H1 (cell line): Measurements from ENCODE around the gene FAM98A. TPM values are rescaled to one million over a fixed set of nuclear protein-coding genes. Genes with fewer than 3 reads are reported as not detected.

Source experiments
- CTCF ChIA-PET: fragments of 300-600 bp; sonication (Branson Sonifier 250); formaldehyde crosslinking; loops from one replicate; lab custom pipeline; 2021; ENCODE audit not compliant: partially characterized antibody; lab: Charles Lee
- POLR2A ChIA-PET: fragments of 300-600 bp; sonication (Branson Sonifier 250); formaldehyde crosslinking; loops from one replicate; lab custom pipeline; 2021; ENCODE audit warnings: inconsistent platforms; ENCODE audit not compliant: partially characterized antibody; lab: Charles Lee
- DNase-seq, 2 experiments: peaks; one replicate each; pipeline versions ENCODE4 v3.0.0 to v3.0.0-alpha.2; 2010 to 2022; ENCODE audit warnings: low spot score in 2 of 2, low read depth in 1 of 2, mixed read lengths in 1 of 2
- FAIRE-seq: peaks from 2 replicates; lab custom pipeline; 2011; peaks lifted over from hg19 to GRCh38; lab: Jason Lieb, UNC
- H2AFZ ChIP-seq: 2 replicates; pipeline ENCODE4 v1.8.1; 2012; ENCODE audit warnings: low read length, inconsistent platforms
- H2AK5ac ChIP-seq: 2 replicates; pipeline ENCODE4 v1.6.1; 2013; ENCODE audit warnings: low read depth, low read length
- H2BK120ac ChIP-seq: replicated peaks from 2 replicates; pipeline ENCODE3; 2013; ENCODE audit warnings: low read depth, low read length, inconsistent platforms
- H2BK12ac ChIP-seq: 2 replicates; pipeline ENCODE4 v1.6.1; 2013; ENCODE audit warnings: low read depth, low read length
- H2BK15ac ChIP-seq: 2 replicates; pipeline ENCODE4 v1.6.1; 2013; ENCODE audit warnings: low read length
- H2BK20ac ChIP-seq: 2 replicates; pipeline ENCODE4 v1.6.1; 2013; ENCODE audit warnings: low read length
- H2BK5ac ChIP-seq: 2 replicates; pipeline ENCODE4 v1.6.1; 2013; ENCODE audit warnings: low read depth, low read length
- H3K14ac ChIP-seq: 2 replicates; pipeline ENCODE4 v1.6.1; 2013; ENCODE audit warnings: inconsistent platforms; ENCODE audit not compliant: insufficient read length
- H3K18ac ChIP-seq: 2 replicates; pipeline ENCODE4 v1.6.1; 2013; ENCODE audit warnings: low read length; ENCODE audit errors: extremely low read depth
- H3K23ac ChIP-seq: 2 replicates; pipeline ENCODE4 v1.6.1; 2013; ENCODE audit warnings: inconsistent platforms; ENCODE audit not compliant: insufficient read length
- H3K23me2 ChIP-seq: 2 replicates; pipeline ENCODE4 v1.6.1; 2013; ENCODE audit warnings: low read depth, low read length
- H3K27ac ChIP-seq: 2 replicates; pipeline ENCODE4 v1.6.1; 2011; ENCODE audit warnings: low read depth, low read length, inconsistent platforms
- H3K27me3 ChIP-seq, 4 experiments: replicated peaks in 1 of 4; 1 replicate in 1 of 4; 2 replicates in 3 of 4; pipeline versions ENCODE4 v1.6.1 to v1.8.1; 2011 to 2013; ENCODE audit warnings: low read length in 3 of 4, mild to moderate bottlenecking in 3 of 4, inconsistent platforms in 2 of 4, mixed read lengths in 2 of 4, moderate library complexity in 1 of 4; ENCODE audit not compliant: control insufficient read depth in 3 of 4, insufficient read depth in 3 of 4; ENCODE audit errors: extremely low read depth in 1 of 4
- H3K36me3 ChIP-seq, 4 experiments: 2 replicates each; pipeline versions ENCODE4 v1.6.1 to v1.8.1; 2011 to 2013; ENCODE audit warnings: mild to moderate bottlenecking in 4 of 4, low read length in 3 of 4, moderate library complexity in 2 of 4, control low read depth in 1 of 4, inconsistent platforms in 1 of 4; ENCODE audit not compliant: insufficient read depth in 4 of 4, control insufficient read depth in 2 of 4
- H3K4ac ChIP-seq: replicated peaks from 2 replicates; pipeline ENCODE3; 2013; ENCODE audit warnings: low read length, low read depth, mixed read lengths, inconsistent platforms; ENCODE audit not compliant: insufficient read length
- H3K4me1 ChIP-seq, 4 experiments: replicated peaks in 1 of 4; 1 replicate in 1 of 4; 2 replicates in 3 of 4; pipeline versions ENCODE4 v1.6.1 to v1.8.1; 2011 to 2013; ENCODE audit warnings: low read length in 3 of 4, inconsistent platforms in 2 of 4, mixed read lengths in 1 of 4; ENCODE audit not compliant: insufficient read depth in 4 of 4, control insufficient read depth in 3 of 4
- H3K4me2 ChIP-seq, 2 experiments: 2 replicates each; pipeline versions ENCODE4 v1.6.1 to v1.8.1; 2011 to 2013; ENCODE audit warnings: low read depth in 2 of 2, low read length in 2 of 2, control low read depth in 1 of 2, inconsistent platforms in 1 of 2, mild to moderate bottlenecking in 1 of 2; ENCODE audit not compliant: insufficient read depth in 1 of 2
- H3K4me3 ChIP-seq, 4 experiments: fragments of 200-600, 300-600 bp in 1 of 4; sonication (generic), shearing (Covaris generic), sonication (Bioruptor Twin) in 1 of 4; 2 replicates each; pipeline versions ENCODE4 v1.5.1 to v1.8.1; 2011 to 2016; ENCODE audit warnings: low read length in 4 of 4, low read depth in 3 of 4, control low read depth in 2 of 4, inconsistent platforms in 2 of 4, mild to moderate bottlenecking in 2 of 4, mixed read lengths in 1 of 4, moderate library complexity in 1 of 4; ENCODE audit not compliant: insufficient read depth in 2 of 4; ENCODE audit errors: extremely low read depth in 1 of 4
- H3K56ac ChIP-seq: replicated peaks from 2 replicates; pipeline ENCODE3; 2013; ENCODE audit warnings: low read depth, mild to moderate bottlenecking, mixed read lengths, low read length, inconsistent platforms; ENCODE audit not compliant: insufficient read length
- H3K79me1 ChIP-seq: 2 replicates; pipeline ENCODE4 v1.6.1; 2013; ENCODE audit warnings: low read depth, low read length, control low read depth
- H3K79me2 ChIP-seq, 2 experiments: 2 replicates each; pipeline versions ENCODE4 v1.6.1 to v1.8.1; 2012 to 2013; ENCODE audit warnings: low read length in 2 of 2, mild to moderate bottlenecking in 2 of 2, inconsistent platforms in 1 of 2; ENCODE audit not compliant: insufficient read depth in 2 of 2, control insufficient read depth in 1 of 2
- H3K9ac ChIP-seq, 4 experiments: replicated peaks in 1 of 4; 1 replicate in 1 of 4; 2 replicates in 3 of 4; pipeline versions ENCODE4 v1.6.1 to v1.8.1; 2011 to 2013; ENCODE audit warnings: low read depth in 3 of 4, low read length in 3 of 4, control low read depth in 2 of 4, mild to moderate bottlenecking in 2 of 4, moderate library complexity in 2 of 4, inconsistent platforms in 1 of 4; ENCODE audit errors: extremely low read depth in 1 of 4
- H3K9me3 ChIP-seq, 2 experiments: 2 replicates each; pipeline versions ENCODE4 v1.6.1 to v1.8.1; 2012 to 2013; ENCODE audit warnings: mild to moderate bottlenecking in 2 of 2, moderate library complexity in 2 of 2, control low read depth in 1 of 2, inconsistent platforms in 1 of 2, low read depth in 1 of 2, low read length in 1 of 2, mixed read lengths in 1 of 2; ENCODE audit not compliant: insufficient read depth in 2 of 2
- H4K20me1 ChIP-seq, 2 experiments: replicated peaks in 1 of 2; 2 replicates each; pipeline versions ENCODE3 to v1.8.1; 2011 to 2013; ENCODE audit warnings: inconsistent platforms in 2 of 2, low read length in 2 of 2, mild to moderate bottlenecking in 1 of 2; ENCODE audit not compliant: insufficient read depth in 2 of 2, control insufficient read depth in 1 of 2
- H4K5ac ChIP-seq: 2 replicates; pipeline ENCODE4 v1.6.1; 2013; ENCODE audit warnings: low read length, low read depth, mixed read lengths, inconsistent platforms; ENCODE audit not compliant: insufficient read length
- H4K8ac ChIP-seq: 2 replicates; pipeline ENCODE4 v1.8.0; 2013; ENCODE audit warnings: mild to moderate bottlenecking, moderate library complexity, low read length, inconsistent platforms; ENCODE audit not compliant: insufficient read depth; ENCODE audit errors: extremely low read depth
- H4K91ac ChIP-seq: replicated peaks from 2 replicates; pipeline ENCODE3; 2013; ENCODE audit warnings: low read length, mixed read lengths, inconsistent platforms; ENCODE audit not compliant: insufficient read length
- MAFK ChIP-seq: IDR thresholded peaks from 2 replicates; pipeline ENCODE4 v1.6.1; 2012; ENCODE audit warnings: low read depth, mild to moderate bottlenecking, improper control_type of control experiment, low read length
- NRF1 ChIP-seq: IDR thresholded peaks from 2 replicates; pipeline ENCODE4 v1.6.1; 2011; ENCODE audit warnings: mild to moderate bottlenecking, low read depth, low read length, improper control_type of control experiment
- PHF8 ChIP-seq: fragments of 200-600 bp; sonication (generic); conservative IDR thresholded peaks from 2 replicates; pipeline ENCODE4 v1.7.1; 2012; ENCODE audit warnings: low read depth, mild to moderate bottlenecking, inconsistent platforms, low read length, moderate library complexity
- POLR2AphosphoS5 ChIP-seq: IDR thresholded peaks from 2 replicates; pipeline ENCODE4 v1.6.1; 2011; ENCODE audit warnings: low read depth, low read length
- RFX5 ChIP-seq: IDR thresholded peaks from 2 replicates; pipeline ENCODE4 v1.6.1; 2011; ENCODE audit warnings: low read depth, low read length, improper control_type of control experiment, borderline replicate concordance
- SP4 ChIP-seq: IDR thresholded peaks from 2 replicates; pipeline ENCODE4 v1.6.1; 2012; ENCODE audit warnings: low read length, inconsistent platforms
- TAF7 ChIP-seq: optimal IDR thresholded peaks from 2 replicates; pipeline ENCODE3; 2011; ENCODE audit warnings: low read depth, mild to moderate bottlenecking, inconsistent platforms, low read length, moderate library complexity, borderline replicate concordance
- WGBS, 2 experiments: shearing (Covaris generic) in 1 of 2; methylation state at CpG; one replicate each; pipeline versions ENCODE4 v1.1.6 to v1.1.7; 2013 to 2015; ENCODE audit warnings: low lambda C conversion rate in 2 of 2, mixed read lengths in 2 of 2, inconsistent platforms in 1 of 2, low coverage in 1 of 2, missing lambda C conversion rate in 1 of 2; ENCODE audit not compliant: insufficient replicate concordance in 2 of 2, insufficient coverage in 1 of 2, insufficient read length in 1 of 2; ENCODE audit errors: extremely low coverage in 1 of 2, missing lambda C conversion rate in 1 of 2; 5-methylcytosine and 5-hydroxymethylcytosine counted together
- polyA plus RNA-seq, 7 experiments: library from polyadenylated mRNA; depleted of rRNA in 3 of 7; stranded (reverse) in 5 of 7; unstranded in 2 of 7; fragments of >200 nt in 5 of 7; fragments of 200-250 nt in 2 of 7; gene quantifications; 1 replicate in 5 of 7; 2 replicates in 1 of 7; 4 replicates in 1 of 7; pipeline versions ENCODE4 v1.2.1 to v1.2.3, GENCODE V29; 2011 to 2013; ENCODE audit warnings: missing spikeins in 2 of 7, mixed read lengths in 2 of 7
- total RNA-seq: library from RNA; stranded (reverse); fragmentation: NEBNext Ultra II Directional; extraction: Animal tissue kit (Norgen Biotek cat#: 25700); gene quantifications from 2 replicates; pipeline ENCODE4 v1.2.1, GENCODE V29; 2021

FAM98A gene
- total and polyA plus RNA-seq, 2 of the 8 experiments (the other 6 are each of a cell fraction or from before 2014, with no cell fraction given): 53.2 to 103 TPM

- Histone ChIP-seq H4K5ac (no peak overlapping the region), H3K79me1 (no peaks in the 10 kb centered on the region), H2BK5ac (no peak overlapping the region), H3K4me1 (no peaks in the 10 kb centered on the region), H3K9ac (no peak overlapping the region), H3K27ac (no peak overlapping the region), H2BK120ac (no peak overlapping the region), H3K79me2 (no peaks in the 10 kb centered on the region), H3K9me3 (peaks cover 0 to 3% of the 10 kb centered on the region in 2 experiments; a peak in 1 of 4 replicates), H4K91ac (no peak overlapping the region), H2BK15ac (no peak overlapping the region), H2BK20ac (no peak overlapping the region), H3K14ac (no peak overlapping the region), H3K4ac (no peak overlapping the region), H3K36me3 (peaks cover 0 to 4% (median 2%) of the 10 kb centered on the region in 4 experiments; a peak in 2 of 8 replicates), H3K4me2 (no peak overlapping the region), H3K4me3 (no peak overlapping the region), H2AK5ac (no peak overlapping the region), H3K27me3 (no peaks in the 10 kb centered on the region), H3K18ac (no peak overlapping the region), H4K8ac (no peak overlapping the region), H3K23ac (no peak overlapping the region), H3K56ac (no peak overlapping the region), H3K23me2 (no peaks in the 10 kb centered on the region), H2BK12ac (no peak overlapping the region), H4K20me1 (no peaks in the 10 kb centered on the region), H2AFZ (no peak overlapping the region)
- DNase-seq: no peak
- CTCF ChIA-PET: no interaction called here
- WGBS, 2 experiments: 73% methylated on average over 1 of the region's 1 CpG; no CpG with 5 or more reads in 1 of the 2 experiments
- TF ChIP-seq PHF8: no peak
- no peak for TF ChIP-seq TAF7
- no peak for TF ChIP-seq NRF1
- no peak for TF ChIP-seq RFX5
- TF ChIP-seq POLR2AphosphoS5: no peak
- no peak for TF ChIP-seq SP4
- TF ChIP-seq MAFK: no peak
- POLR2A ChIA-PET: interaction anchor here (1.2 kb wide), 1 partner anchor 30 kb away, joined by 3 read pairs; no protein-coding TSS in a partner anchor
- FAIRE-seq: no peak
Observed at GRCh38 chr2:33645861-33646260, 46.8 kb upstream of the FAM98A start.
